ENCODE measurements around the gene C9orf50.

DNA sequence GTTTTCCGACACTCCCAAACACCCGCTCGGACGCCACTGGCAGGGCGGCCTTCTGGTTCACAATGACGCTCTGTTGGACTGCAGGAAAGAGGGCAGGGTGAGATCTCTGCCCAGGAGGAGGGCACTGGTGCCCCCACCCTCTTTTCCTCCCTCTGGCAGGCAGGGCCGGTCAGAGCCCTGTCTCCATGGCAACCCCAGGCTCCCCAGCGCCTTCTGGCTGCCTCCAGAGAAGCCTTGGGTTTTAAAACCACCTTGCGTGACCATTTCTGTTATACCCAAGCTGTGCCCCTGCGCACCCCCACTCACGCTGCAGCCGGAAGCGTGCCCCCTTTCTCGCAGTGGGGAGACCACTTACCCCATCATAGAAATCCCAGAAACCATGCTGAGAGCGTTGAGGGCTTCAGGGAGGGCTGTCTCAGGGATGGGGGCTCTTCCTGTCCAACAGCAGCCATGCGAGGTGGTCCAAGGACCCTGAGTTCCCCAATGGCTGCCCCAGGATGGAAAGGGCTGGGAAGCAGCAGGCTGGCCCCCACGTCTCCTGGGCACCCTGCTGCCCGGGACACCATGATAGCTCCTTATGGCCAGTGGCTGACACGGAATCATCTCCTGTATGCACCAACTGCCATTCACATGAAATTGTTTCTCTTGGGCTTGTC lies 7.3 kb downstream of the C9orf50 start:
- TF ChIP-seq, protein P1, sequence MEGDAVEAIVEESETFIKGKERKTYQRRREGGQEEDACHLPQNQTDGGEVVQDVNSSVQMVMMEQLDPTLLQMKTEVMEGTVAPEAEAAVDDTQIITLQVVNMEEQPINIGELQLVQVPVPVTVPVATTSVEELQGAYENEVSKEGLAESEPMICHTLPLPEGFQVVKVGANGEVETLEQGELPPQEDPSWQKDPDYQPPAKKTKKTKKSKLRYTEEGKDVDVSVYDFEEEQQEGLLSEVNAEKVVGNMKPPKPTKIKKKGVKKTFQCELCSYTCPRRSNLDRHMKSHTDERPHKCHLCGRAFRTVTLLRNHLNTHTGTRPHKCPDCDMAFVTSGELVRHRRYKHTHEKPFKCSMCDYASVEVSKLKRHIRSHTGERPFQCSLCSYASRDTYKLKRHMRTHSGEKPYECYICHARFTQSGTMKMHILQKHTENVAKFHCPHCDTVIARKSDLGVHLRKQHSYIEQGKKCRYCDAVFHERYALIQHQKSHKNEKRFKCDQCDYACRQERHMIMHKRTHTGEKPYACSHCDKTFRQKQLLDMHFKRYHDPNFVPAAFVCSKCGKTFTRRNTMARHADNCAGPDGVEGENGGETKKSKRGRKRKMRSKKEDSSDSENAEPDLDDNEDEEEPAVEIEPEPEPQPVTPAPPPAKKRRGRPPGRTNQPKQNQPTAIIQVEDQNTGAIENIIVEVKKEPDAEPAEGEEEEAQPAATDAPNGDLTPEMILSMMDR (IDR thresholded peaks at IDR 0.05) = no peak
- TF ChIP-seq ZFP36 (IDR thresholded peaks at IDR 0.05; ENCODE audit: borderline replicate concordance, partially characterized antibody) (no peak), CEBPB (IDR thresholded peaks at IDR 0.05) (no peak), CBX8 (IDR thresholded peaks at IDR 0.05) (no peak), JUNB (IDR thresholded peaks at IDR 0.05) (no peak)

Measured in A549 (cell line).